ENCODE data around the gene TMC8.
A peak's percentile ranks its signal among the peaks of the same experiment; 100 is the strongest.

TMC8 gene

GRCh38 chr17:78105101-78105500, 25.5 kb upstream of the TMC8 start:
- TF ChIP-seq, protein P1, sequence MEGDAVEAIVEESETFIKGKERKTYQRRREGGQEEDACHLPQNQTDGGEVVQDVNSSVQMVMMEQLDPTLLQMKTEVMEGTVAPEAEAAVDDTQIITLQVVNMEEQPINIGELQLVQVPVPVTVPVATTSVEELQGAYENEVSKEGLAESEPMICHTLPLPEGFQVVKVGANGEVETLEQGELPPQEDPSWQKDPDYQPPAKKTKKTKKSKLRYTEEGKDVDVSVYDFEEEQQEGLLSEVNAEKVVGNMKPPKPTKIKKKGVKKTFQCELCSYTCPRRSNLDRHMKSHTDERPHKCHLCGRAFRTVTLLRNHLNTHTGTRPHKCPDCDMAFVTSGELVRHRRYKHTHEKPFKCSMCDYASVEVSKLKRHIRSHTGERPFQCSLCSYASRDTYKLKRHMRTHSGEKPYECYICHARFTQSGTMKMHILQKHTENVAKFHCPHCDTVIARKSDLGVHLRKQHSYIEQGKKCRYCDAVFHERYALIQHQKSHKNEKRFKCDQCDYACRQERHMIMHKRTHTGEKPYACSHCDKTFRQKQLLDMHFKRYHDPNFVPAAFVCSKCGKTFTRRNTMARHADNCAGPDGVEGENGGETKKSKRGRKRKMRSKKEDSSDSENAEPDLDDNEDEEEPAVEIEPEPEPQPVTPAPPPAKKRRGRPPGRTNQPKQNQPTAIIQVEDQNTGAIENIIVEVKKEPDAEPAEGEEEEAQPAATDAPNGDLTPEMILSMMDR (IDR thresholded peaks at IDR 0.05; ENCODE audit: low read depth, low read length) = no peak
- no peak for DNase-seq (ENCODE audit: low read depth in 2 of 2)
- H3K4me3 ChIP-seq (replicated peaks in 1 of 2; ENCODE audit: low read depth in 2 of 2, low read length in 2 of 2) = no peak overlapping the region

DNA sequence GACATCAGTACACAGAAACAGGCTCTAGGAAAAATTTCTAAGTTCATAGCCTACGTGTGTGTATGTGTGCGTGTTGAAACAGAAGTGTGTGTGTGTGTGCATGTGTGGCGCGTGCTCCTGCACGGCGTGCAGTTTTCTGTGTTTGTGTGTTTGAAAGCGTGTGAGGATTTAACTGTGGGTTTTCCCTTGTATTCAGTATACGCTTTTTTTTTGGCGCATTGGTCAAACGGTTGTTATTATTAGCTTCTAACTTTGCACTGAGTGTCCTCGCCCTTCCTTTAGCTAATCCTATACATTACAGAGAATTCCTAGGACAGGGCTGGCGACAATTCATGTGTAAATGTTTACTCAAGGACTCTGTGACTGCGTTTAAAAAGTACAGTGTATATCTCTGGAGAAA, 25.0 kb upstream of the TMC8 start:
- no peak for DNase-seq (ENCODE audit: low read depth in 2 of 2)
- H3K4me3 ChIP-seq (replicated peaks in 1 of 2; ENCODE audit: low read depth in 2 of 2, low read length in 2 of 2) = no peak overlapping the region
- TF ChIP-seq, protein P1 (IDR thresholded peaks at IDR 0.05; ENCODE audit: low read depth, low read length) = no peak

GRCh38 chr17:78106211-78106610, 24.4 kb upstream of the TMC8 start:
- no peak overlapping the region for H3K4me3 ChIP-seq (replicated peaks in 1 of 2; ENCODE audit: low read depth in 2 of 2, low read length in 2 of 2)
- TF ChIP-seq, protein P1 (IDR thresholded peaks at IDR 0.05; ENCODE audit: low read depth, low read length) = no peak

DNA sequence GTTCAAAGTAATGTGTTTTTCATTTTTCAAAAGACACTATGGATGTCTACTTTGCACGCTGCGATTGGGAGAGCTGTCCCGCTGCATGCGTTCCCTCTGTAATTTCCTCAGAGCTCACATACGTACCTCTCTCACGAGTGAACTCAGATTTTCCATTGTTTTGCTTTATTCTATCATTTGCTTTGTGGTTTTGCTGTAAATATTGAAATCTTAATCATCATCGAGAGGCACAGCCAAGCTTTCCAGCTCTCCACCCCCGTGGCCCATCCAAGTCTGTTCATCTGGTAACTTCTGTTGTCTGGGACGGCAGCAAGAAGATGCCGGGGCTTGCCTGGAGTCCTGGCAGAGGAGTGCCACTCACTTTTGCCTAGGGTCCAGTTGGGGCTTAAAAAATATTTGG, 23.1 kb upstream of the TMC8 start:
- no peak overlapping the region for H3K4me3 ChIP-seq (replicated peaks in 1 of 2; ENCODE audit: low read depth in 2 of 2, low read length in 2 of 2)
- DNase-seq (ENCODE audit: low read depth in 2 of 2) = peak in 1 of 2 donors; percentile 18
- TF ChIP-seq, protein P1 (IDR thresholded peaks at IDR 0.05; ENCODE audit: low read depth, low read length) = no peak

More at GRCh38 chr17:78106211-78106610, 24.4 kb upstream of the TMC8 start:
- no peak for DNase-seq (ENCODE audit: low read depth in 2 of 2)

DNA sequence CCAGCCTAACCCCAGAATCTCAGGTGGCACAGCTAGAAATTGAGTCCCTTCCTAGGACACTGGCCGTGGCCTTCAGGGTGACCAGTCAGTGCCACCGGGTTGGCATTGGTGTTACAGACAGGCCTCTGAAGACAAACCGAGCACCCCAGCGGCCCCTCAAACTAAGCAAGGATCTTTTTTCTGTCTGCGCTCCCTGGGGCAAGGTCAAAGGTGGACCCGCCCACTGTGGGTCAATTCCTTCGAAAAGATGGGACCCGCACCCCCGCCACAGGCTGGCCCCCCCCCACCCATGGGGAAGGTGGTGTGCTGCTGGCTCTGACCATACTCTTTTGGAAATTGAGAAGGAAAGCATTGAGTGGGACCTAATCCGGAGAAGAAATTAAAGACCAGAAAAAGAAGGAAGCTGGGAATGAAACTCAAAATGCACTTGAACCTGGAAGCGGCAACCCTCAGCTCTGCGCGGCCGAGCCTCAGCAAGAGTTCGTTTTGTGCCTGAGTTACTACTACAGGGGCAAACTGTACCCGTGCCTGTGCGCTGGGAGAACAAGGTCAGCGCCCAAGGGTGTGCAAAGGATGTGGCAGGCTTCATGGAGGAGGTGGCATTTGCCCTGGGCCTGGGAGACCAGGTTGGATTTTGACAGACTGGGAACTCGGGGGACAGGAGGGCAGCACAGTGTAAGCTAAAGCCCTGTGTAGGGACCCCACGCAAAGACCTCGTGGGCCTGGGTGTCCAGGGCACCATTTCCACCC, 22.4 kb upstream of the TMC8 start:
- TF ChIP-seq, protein P1 (IDR thresholded peaks at IDR 0.05; ENCODE audit: low read depth, low read length) = no peak
- no peak overlapping the region for H3K4me3 ChIP-seq (replicated peaks in 1 of 2; ENCODE audit: low read depth in 2 of 2, low read length in 2 of 2)
- no peak for DNase-seq (ENCODE audit: low read depth in 2 of 2)

- H3K4me3 ChIP-seq (replicated peaks in 1 of 2; ENCODE audit: low read depth in 2 of 2, low read length in 2 of 2) = no peak overlapping the region
- DNase-seq (ENCODE audit: low read depth in 2 of 2) = no peak
- TF ChIP-seq, protein P1 (IDR thresholded peaks at IDR 0.05; ENCODE audit: low read depth, low read length) = no peak
Observed at GRCh38 chr17:78108726-78109488, 21.7 kb upstream of the TMC8 start.
